Measurements from ENCODE around the gene C1QTNF5.

The C1QTNF5 gene

GRCh38 chr11:119356349-119357031 lies 15.8 kb upstream of the C1QTNF5 start:
- H3K27me3 ChIP-seq (ENCODE audit: control insufficient read depth, insufficient read depth, low read length), result no peaks in the 10 kb centered on the region
- TF ChIP-seq, protein P1, sequence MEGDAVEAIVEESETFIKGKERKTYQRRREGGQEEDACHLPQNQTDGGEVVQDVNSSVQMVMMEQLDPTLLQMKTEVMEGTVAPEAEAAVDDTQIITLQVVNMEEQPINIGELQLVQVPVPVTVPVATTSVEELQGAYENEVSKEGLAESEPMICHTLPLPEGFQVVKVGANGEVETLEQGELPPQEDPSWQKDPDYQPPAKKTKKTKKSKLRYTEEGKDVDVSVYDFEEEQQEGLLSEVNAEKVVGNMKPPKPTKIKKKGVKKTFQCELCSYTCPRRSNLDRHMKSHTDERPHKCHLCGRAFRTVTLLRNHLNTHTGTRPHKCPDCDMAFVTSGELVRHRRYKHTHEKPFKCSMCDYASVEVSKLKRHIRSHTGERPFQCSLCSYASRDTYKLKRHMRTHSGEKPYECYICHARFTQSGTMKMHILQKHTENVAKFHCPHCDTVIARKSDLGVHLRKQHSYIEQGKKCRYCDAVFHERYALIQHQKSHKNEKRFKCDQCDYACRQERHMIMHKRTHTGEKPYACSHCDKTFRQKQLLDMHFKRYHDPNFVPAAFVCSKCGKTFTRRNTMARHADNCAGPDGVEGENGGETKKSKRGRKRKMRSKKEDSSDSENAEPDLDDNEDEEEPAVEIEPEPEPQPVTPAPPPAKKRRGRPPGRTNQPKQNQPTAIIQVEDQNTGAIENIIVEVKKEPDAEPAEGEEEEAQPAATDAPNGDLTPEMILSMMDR (IDR thresholded peaks at IDR 0.05), result peak; percentile 13
- H3K36me3 ChIP-seq (ENCODE audit: control insufficient read depth, insufficient read depth, low read length), result no peaks in the 10 kb centered on the region
- no peaks in the 10 kb centered on the region for H3K4me1 ChIP-seq
- H3K27ac ChIP-seq, result no peak overlapping the region
- H2AFZ ChIP-seq, result peak overlapping the region; percentile 58
- no peak overlapping the region for H3K9ac ChIP-seq
- peak overlapping the region; percentile 51 for H3K4me2 ChIP-seq (ENCODE audit: low read length)
- no peaks in the 10 kb centered on the region for H3K9me3 ChIP-seq (ENCODE audit: control insufficient read depth, low read length)
- H3K4me3 ChIP-seq (ENCODE audit: low read depth, low read length), result peak overlapping the region; percentile 33
- H3K79me2 ChIP-seq, result no peaks in the 10 kb centered on the region

GRCh38 chr11:119355091-119355843 lies 14.6 kb upstream of the C1QTNF5 start:
- Histone ChIP-seq H3K27me3 (ENCODE audit: control insufficient read depth, insufficient read depth, low read length) (no peaks in the 10 kb centered on the region), H3K36me3 (ENCODE audit: control insufficient read depth, insufficient read depth, low read length) (no peaks in the 10 kb centered on the region), H3K79me2 (no peaks in the 10 kb centered on the region), H3K9ac (no peak overlapping the region), H3K4me1 (no peaks in the 10 kb centered on the region), H3K4me3 (ENCODE audit: low read depth, low read length) (no peak overlapping the region), H3K9me3 (ENCODE audit: control insufficient read depth, low read length) (no peaks in the 10 kb centered on the region), H3K4me2 (ENCODE audit: low read length) (no peak overlapping the region), H3K27ac (no peak overlapping the region), H2AFZ (no peak overlapping the region)
- TF ChIP-seq, protein P1 (IDR thresholded peaks at IDR 0.05), result no peak

DNA sequence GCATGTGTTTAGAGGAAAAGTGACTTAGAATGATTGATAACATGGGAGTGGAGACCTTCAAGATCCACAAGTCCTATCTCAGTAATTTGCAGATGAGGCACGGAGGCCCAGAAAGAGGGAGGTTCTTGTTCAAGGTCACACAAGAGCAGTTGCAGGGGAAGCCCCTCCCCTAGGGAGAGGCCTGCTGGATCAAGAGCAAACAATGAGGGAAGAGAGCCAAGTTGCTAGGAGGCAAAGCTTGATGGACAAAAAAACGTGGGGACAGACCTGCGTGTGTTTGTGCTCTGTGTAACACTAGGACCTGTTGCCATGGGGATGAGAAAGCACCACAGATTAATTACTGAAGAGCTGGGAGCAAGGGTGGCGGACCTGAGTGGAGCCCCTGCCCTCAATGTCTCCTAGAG lies 12.2 kb upstream of the C1QTNF5 start:
- Histone ChIP-seq H3K4me3 (ENCODE audit: low read depth, low read length) (no peak overlapping the region), H3K27ac (no peak overlapping the region), H3K27me3 (ENCODE audit: control insufficient read depth, insufficient read depth, low read length) (no peaks in the 10 kb centered on the region), H3K79me2 (no peaks in the 10 kb centered on the region), H3K9ac (no peak overlapping the region), H3K4me1 (no peaks in the 10 kb centered on the region), H2AFZ (peak overlapping the region; percentile 33), H3K36me3 (ENCODE audit: control insufficient read depth, insufficient read depth, low read length) (no peaks in the 10 kb centered on the region), H3K4me2 (ENCODE audit: low read length) (no peak overlapping the region), H3K9me3 (ENCODE audit: control insufficient read depth, low read length) (no peaks in the 10 kb centered on the region)
- TF ChIP-seq, protein P1 (IDR thresholded peaks at IDR 0.05), result no peak

GRCh38 chr11:119351232-119351631 lies 10.5 kb upstream of the C1QTNF5 start:
- Histone ChIP-seq H3K4me3 (ENCODE audit: low read depth, low read length) (no peak overlapping the region), H3K9me3 (ENCODE audit: control insufficient read depth, low read length) (no peaks in the 10 kb centered on the region), H3K27ac (no peak overlapping the region), H3K27me3 (ENCODE audit: control insufficient read depth, insufficient read depth, low read length) (no peaks in the 10 kb centered on the region), H2AFZ (no peak overlapping the region), H3K9ac (no peak overlapping the region), H3K4me1 (no peaks in the 10 kb centered on the region), H3K4me2 (ENCODE audit: low read length) (no peak overlapping the region), H3K36me3 (ENCODE audit: control insufficient read depth, insufficient read depth, low read length) (no peaks in the 10 kb centered on the region), H3K79me2 (no peaks in the 10 kb centered on the region)
- TF ChIP-seq, protein P1 (IDR thresholded peaks at IDR 0.05), result no peak
